ENCODE measurements around the gene PTTG1IP. TPM values are rescaled to one million over a fixed set of nuclear protein-coding genes. Genes with fewer than 3 reads are reported as not detected.

PTTG1IP gene
- total RNA-seq, 1 donor from 2014 or later, result 240 TPM

- DNase-seq (ENCODE audit: low read depth), result no peak
- Histone ChIP-seq H3K9me3 (ENCODE audit: insufficient read depth, low read depth, low read length) (peaks cover 7% of the 10 kb centered on the region), H3K79me2 (ENCODE audit: insufficient read depth, low read length) (peaks cover 56% of the 10 kb centered on the region), H3K4me1 (ENCODE audit: insufficient read depth, low read length) (no peaks in the 10 kb centered on the region), H3K27me3 (ENCODE audit: insufficient read depth, low read length) (no peaks in the 10 kb centered on the region), H3K36me3 (ENCODE audit: insufficient read depth, low read length) (no peaks in the 10 kb centered on the region), H2AFZ (ENCODE audit: low read depth, low read length) (peak overlapping the region; percentile 47), H3K4me3 (ENCODE audit: insufficient read depth, low read depth, low read length) (peak overlapping the region; percentile 73), H3K27ac (ENCODE audit: low read depth, low read length) (no peak overlapping the region), H3K4me2 (ENCODE audit: low read length) (peak overlapping the region; percentile 96), H3K9ac (ENCODE audit: low read length) (peak overlapping the region; percentile 85), H4K20me1 (ENCODE audit: insufficient read depth, low read length) (peaks cover 55% of the 10 kb centered on the region)
- peaks cover 2% of the 10 kb centered on the region for H3K27me3 Mint-ChIP-seq (ENCODE audit: low read depth, unreplicated experiment)
- FAIRE-seq, result no peak
- no peak overlapping the region for H3K27ac Mint-ChIP-seq (ENCODE audit: unreplicated experiment)
- peaks cover 12% of the 10 kb centered on the region for H3K9me3 Mint-ChIP-seq (ENCODE audit: unreplicated experiment)
- peaks cover 6% of the 10 kb centered on the region for H3K36me3 Mint-ChIP-seq (ENCODE audit: low read depth, unreplicated experiment)
- peak overlapping the region; percentile 75 for H3K4me3 Mint-ChIP-seq (ENCODE audit: unreplicated experiment)
- TF ChIP-seq EZH2 (IDR thresholded peaks at IDR 0.05; ENCODE audit: insufficient read depth, low read length) (no peak), CTCF (IDR thresholded peaks at IDR 0.05; ENCODE audit: insufficient read depth, low read depth, low read length) (no peak)
- peaks cover 5% of the 10 kb centered on the region for H3K4me1 Mint-ChIP-seq (ENCODE audit: low read depth, unreplicated experiment)
These were observed 56.6 kb downstream of the PTTG1IP start for GRCh38 chr21:44816761-44817505.

- TF ChIP-seq CTCF (IDR thresholded peaks at IDR 0.05; ENCODE audit: insufficient read depth, low read depth, low read length) (no peak), EZH2 (IDR thresholded peaks at IDR 0.05; ENCODE audit: insufficient read depth, low read length) (no peak)
- DNase-seq (ENCODE audit: low read depth) (no peak), FAIRE-seq (no peak)
- Histone ChIP-seq H4K20me1 (ENCODE audit: insufficient read depth, low read length) (peaks cover 64% of the 10 kb centered on the region), H3K9me3 (ENCODE audit: insufficient read depth, low read depth, low read length) (peaks cover 2% of the 10 kb centered on the region), H3K9ac (ENCODE audit: low read length) (no peak overlapping the region), H3K79me2 (ENCODE audit: insufficient read depth, low read length) (peaks cover 65% of the 10 kb centered on the region), H3K4me1 (ENCODE audit: insufficient read depth, low read length) (no peaks in the 10 kb centered on the region), H3K4me3 (ENCODE audit: insufficient read depth, low read depth, low read length) (no peak overlapping the region), H3K36me3 (ENCODE audit: insufficient read depth, low read length) (no peaks in the 10 kb centered on the region), H3K4me2 (ENCODE audit: low read length) (no peak overlapping the region), H3K27ac (ENCODE audit: low read depth, low read length) (no peak overlapping the region), H2AFZ (ENCODE audit: low read depth, low read length) (no peak overlapping the region), H3K27me3 (ENCODE audit: insufficient read depth, low read length) (no peaks in the 10 kb centered on the region)
- Mint-ChIP-seq H3K36me3 (ENCODE audit: low read depth, unreplicated experiment) (peaks cover 7% of the 10 kb centered on the region), H3K4me1 (ENCODE audit: low read depth, unreplicated experiment) (peaks cover 5% of the 10 kb centered on the region), H3K27ac (ENCODE audit: unreplicated experiment) (no peak overlapping the region), H3K27me3 (ENCODE audit: low read depth, unreplicated experiment) (peaks cover 2% of the 10 kb centered on the region), H3K9me3 (ENCODE audit: unreplicated experiment) (peaks cover 12% of the 10 kb centered on the region), H3K4me3 (ENCODE audit: unreplicated experiment) (peak overlapping the region; percentile 75)
These were observed 57.5 kb downstream of the PTTG1IP start for GRCh38 chr21:44815852-44816628.

Measured in astrocyte (in vitro differentiated cells and primary cell).